Brain pericyte (primary cell): ENCODE data around the gene SERP2.

Source experiments
- DNase-seq: peaks from one replicate; pipeline ENCODE4 v3.0.0-alpha.2; 2012; ENCODE audit warnings: low read depth, low spot score

The SERP2 gene

DNA sequence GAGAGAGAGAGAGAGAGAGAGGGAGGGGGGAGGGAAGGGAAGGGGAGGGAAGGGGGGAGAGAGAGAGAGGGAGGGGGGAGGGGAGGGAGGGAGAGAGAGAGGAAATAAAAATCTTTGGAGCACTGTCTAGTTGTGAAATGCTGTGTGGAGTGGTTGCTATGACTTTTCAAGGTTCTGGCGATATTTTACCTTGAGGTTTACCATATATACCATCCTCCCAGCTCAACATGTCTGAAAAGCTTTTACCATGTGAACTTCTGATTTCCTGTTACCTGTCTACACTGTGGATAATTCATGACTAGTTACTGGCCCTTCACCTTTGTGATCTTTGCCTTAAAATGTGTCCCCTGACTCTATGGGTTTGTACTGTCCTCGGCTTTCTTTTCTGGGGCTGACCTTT lies 38.2 kb downstream of the SERP2 start:
- no peak for DNase-seq

DNA sequence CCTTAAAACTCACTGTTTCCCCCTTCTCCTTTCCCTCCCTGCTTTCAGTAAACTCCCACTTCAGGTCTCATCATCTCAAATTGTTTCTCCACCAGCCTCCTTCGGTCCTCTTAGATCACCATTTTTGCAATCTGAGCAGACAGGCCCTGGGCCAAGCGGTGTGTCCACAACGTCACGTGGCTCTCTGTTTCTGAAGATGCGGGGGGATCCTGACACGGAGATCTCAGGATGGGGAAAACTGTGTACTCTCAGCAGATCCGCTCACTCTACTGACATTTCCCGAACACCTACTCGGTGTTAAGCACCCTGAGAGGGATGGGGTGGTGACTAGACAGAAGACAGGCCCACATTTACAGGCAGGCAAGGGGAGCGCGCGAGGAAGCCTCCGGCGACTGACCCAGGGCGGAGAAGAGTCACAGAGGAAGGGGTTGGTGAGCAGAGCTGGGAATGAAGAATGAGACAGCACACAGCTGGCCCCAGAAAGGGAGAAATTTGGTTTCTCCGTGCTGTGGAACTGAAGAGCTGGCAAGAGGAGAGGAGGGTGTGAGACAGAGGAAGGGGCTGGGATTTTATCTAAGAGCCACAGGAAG lies 38.8 kb downstream of the SERP2 start:
- no peak for DNase-seq

DNA sequence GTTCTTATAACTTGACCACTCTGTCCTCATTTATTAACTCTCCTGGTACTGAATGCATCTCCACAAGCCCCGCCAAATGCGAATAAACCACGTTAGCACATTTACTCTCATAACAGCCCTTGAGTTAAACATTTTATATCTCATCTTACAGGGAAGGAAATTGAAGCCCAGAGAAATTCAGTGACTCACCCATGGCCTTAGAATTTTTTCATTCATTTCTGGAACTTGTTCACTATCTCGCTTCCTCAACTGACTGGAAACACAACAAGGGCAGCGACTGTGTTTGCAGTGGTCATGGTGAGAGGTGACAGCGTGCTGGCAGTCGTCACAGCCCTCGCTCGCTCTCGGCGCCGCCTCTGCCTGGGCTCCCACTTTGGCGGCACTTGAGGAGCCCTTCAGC lies 39.5 kb downstream of the SERP2 start:
- DNase-seq = no peak

DNA sequence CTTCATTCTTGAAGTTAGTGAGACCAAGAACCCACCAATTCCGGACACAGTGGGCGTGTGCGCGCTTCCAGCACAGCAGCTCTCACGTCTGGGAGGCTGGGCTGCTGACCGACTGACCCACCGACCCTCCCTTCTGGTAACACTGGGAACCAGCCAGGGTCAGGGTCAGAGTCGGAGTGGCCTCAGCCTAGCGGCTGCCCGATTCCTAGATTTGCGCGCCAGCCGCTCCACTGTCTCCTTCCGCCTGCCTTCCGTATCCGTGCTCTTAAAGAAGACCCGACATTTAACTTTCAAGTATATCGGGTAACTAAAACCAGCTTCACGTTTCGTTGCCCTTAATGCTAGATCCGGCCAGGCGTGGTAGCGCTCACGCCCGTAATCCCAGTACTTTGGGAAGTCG lies 41.1 kb downstream of the SERP2 start:
- DNase-seq = no peak

DNA sequence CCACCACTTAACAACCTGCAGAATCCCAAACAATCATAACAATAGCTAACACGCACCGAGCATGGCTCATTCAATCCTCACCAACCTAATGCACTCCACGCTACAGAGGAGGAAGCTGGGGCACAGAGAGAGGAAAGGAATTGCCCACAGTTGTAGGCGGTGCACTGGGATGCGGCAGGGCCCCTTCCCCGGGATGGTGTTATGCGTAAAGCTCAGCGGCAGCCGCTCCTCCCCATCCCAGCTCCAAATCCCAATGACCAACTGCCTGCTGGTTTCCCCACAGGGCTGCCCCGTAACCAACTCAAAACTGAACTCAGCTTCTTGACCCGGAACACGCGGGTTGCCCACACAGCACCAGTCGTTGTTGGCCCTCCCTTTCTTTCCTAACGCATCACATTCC lies 42.2 kb downstream of the SERP2 start:
- no peak for DNase-seq

DNA sequence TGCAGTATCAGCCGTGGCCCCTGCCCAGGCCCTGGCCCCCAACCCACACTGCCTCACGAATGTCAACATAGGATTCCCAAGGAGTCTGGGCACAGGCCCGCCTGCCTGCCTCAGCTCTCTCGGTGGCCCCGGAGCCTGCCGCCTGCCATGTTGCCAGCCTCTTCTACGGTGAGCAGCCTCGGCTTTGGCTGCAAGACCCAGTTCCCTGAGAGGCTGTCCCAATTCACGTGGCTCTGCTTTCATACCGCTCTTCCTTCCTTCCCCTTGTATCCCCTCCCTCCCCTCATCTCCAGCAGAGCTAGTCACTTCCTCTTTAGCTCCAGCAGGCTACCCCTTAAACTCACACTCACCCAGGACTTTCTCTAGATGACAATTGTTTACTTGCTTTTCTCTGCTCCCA lies 42.7 kb downstream of the SERP2 start:
- DNase-seq = no peak

DNA sequence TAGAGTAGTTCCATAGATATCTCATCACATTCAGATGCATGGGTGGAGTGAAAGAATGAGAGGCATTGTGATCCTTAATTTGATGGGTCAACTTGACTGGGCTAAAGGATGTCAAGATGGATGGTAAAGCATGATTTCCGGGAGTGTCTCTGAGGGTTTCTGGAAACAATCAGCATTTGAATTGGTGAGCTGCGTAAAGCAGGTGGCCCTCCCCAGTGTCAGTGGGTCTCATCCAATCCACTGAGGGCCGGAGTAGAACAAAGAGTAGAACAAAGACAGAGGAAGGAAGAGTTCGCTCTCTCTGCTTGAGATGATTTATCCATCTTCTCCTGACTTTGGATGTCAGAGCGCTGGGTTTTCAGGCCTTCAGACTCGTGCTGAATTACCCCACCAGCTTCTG lies 43.1 kb downstream of the SERP2 start:
- no peak for DNase-seq

DNA sequence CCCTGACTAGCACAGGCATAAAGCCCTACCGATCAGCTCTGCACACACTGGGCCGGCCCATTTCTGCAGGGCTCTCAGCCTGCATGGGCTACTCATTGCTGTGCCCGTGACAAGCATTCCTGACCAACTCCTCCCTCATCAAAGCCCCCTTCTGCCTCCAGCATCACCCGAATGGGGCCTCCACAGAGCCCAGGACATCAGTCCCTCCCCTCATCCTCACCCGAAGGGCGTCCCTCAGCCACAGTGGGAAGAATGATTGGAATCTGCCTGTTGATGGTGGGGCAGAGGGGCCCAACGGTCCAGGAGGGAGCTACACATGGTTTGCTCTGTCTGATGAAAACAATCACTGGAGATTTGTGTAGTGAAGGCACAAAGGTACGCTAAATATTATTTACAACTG lies 43.8 kb downstream of the SERP2 start:
- DNase-seq = no peak

DNA sequence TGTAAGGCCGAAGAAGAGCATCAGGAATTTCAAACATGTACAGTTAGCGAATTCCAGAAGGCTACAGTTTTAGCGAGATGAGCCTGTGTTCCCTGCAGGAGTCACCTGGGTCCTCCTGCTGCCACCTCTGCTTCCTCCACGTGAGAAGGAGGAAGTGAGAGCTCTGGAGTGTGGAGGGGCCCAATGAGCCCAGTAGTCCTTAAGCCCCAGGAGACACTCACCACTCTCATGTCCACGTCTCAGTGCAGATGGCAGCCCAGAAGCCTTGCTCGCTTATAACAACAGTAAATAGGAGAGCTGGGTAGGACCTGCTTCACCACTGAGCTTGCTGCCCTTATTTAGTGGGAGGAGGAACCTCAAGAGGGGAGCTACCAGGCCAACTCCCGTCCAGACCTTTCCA lies 44.3 kb downstream of the SERP2 start:
- DNase-seq = no peak

DNA sequence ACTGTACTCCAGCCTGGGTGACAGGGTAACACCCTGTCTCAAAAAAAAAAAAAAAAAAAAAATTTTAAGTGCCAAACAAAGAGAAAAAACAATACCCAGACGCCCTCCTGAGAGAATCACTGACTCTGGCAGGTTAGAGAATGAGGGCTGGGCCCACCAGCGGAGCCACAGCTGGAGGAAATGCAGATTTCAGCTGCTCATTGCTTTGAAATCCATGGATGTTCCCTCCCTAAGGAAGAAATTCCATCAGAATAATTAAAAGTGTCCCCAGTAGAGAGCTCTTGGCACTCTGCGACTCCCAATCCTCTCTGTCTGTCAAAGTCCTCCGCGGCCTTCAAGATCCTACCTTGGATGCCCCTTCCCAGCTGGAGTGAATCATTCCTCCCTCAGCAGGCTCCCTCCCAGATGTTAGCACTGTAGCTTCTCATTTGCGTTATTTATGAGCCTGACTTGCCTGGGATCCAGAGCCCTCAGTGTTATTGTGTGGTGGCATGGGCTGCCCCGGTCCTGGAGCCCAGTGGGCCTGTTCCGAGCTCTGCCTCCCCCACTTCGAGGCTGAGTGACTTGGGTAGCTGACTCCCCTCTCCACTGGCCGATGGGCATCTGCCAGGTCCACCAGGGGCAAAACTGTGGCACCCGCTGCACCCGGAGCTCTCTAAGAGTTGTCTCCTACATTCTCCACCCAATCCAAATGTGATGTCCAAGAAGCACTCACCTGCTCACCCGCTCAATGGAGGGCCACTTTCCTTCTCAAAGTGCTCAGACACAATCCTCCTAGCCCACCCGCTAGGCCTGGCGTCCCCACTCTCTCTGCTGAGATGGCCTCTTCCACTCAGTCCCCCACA lies 47.0 kb downstream of the SERP2 start:
- no peak for DNase-seq

DNA sequence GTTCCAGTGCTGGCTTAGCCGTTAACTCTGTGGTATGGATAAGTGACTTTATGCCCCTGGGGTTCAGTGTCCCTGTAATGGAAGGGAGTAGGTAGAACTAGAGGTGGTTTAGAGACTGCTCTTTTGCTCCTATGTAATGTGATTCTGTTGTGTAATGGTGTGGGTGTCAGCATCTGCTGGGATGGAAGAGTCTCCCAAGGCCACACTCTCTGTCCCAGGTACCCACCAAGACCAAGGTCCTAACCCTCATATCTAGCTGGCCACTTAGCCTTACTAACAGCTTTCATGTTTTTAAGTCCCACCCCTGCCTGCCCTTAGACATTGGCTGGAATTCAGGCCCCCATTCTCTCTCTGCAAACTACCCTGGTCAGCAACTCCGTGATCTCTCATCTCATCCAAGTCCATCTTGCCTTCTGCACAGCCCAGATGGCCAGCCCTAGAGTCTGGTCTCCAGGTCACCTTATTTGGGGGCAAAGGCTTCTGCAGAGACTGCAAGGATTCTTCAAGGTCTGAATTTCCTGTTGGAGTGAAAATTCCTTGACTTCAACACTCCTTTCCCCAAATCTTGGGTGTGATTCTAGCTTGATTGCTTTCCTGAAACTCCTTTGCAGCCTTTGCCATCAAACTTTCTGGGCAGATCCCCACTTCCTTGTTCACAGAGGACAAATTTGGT lies 48.4 kb downstream of the SERP2 start:
- no peak for DNase-seq

DNA sequence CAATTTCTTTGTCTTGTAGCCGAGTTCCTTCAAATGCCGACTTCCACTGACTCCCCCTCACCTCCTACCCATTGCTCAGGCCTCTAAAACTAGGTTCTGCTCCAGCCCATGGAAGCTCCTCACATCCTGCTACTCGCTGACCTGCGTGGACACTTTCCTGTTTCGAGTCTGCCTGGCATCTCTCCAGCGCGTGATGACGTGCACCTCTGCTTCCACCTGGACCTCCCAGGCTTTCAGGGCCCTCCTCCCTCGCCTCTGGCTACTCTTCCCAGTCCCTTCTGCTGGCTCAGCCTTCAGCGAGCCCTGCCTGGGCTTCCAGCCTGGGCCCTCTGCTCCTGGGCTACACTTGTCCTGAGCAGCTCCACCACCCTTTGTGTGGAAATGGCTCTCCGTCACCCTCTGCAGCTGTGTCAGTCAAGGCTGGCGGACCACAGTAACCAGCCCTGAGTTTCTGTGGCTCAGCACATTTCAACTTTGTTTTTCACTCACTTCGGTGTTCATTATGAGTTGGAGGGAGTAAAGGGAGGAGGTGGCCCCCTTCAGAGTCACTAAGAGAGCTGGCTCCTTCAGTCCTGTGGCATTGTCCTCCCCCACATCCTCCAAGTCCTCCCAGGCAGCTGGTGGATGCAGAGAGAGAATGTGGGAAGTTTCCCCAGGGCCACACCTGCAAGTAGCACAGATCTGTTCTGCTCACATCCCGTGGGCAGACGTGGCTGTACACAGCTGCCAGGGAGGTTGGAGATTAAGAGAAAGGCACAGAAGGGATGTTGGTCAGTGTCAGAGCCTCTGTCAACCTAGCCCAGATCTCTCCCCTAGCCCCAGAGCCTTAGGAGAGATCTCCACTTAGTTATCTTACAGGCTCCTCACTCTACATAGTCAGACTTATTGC lies 49.4 kb downstream of the SERP2 start:
- DNase-seq = no peak

DNA sequence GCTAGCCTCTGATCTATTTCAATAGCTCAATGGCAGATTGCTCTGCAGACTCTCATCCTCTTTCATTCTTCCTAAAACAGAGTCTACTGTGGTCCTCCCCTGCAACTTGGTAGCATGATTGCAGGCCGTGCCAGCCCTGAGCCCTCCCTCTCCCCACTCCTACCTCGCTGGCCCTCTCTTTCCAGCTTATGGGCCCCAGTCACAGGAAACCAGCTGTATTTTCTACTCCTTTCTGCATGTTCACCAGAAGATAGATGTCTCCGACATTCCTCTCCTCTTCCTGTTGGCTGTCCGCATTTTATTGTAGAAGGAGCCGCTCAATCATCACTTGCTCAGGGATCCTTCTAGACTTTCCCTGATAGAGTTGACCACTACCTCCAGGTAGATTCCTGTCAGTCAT lies 50.2 kb downstream of the SERP2 start:
- no peak for DNase-seq

DNA sequence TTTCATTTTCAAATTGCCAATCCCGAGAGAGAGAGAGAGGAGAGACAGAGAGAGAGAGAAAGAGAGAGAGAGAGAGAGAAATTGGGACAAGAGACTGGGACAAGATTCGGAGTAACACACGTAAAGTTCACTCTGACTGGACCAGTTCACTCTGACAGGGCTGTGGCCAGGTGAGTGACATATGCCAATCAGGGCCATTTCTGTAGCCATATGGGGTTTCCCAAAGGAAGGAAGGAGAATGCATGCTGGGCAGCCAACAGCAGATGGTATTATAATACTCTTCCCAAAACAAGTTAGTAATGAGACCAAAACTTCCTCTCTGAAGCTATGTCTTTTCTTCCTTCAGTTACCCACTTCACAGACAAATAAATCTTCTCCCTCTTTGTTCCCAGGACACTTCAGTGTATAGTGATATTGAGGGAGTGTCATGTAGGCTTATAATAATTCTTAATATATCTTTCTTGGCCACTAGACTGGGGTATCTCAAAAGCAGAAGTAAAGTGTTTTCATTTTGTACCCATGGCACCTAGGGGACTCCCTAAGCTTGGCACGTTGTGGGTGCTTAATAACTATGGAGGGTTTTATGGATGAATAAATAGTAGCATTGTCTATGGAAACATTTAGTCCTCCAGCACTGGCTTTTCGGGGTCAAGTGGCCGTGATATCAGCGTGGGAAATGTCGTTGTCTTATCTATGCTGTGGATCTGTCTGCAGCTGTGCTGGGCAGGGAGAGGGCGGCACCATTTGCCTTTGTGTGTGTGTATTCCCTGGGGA lies 51.6 kb downstream of the SERP2 start:
- DNase-seq = no peak

DNA sequence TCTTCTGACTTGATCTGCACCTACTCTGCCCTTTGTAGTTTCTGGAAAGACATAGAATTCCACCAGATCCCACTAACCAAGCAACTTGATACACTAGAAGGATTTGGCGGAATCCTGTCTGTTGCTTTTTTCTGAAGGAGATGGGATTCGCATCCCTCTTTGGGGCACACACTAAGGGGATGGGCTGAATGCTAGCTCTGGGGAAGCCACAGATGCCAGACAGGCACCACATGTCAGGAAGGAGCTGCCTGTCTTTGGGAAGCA lies 52.1 kb downstream of the SERP2 start:
- DNase-seq = no peak

DNA sequence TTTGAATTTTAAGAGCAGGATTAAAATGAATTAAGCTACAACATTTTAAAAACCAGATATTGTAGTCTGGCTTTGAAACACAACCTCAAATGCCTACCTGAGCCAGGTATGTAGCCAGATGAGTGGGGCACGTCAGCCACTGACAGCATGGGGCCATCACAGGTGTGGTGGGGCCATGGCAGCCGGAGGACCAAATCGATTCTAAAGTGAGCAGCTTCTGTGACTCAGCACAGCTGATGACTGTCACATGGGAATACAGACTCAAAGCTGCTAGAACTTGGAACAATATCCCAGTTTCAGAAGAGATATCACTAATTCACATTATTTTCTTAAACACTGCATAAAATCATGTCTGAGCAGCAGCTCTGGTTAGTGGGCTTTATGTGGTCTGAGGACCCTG lies 52.8 kb downstream of the SERP2 start:
- DNase-seq = no peak

DNA sequence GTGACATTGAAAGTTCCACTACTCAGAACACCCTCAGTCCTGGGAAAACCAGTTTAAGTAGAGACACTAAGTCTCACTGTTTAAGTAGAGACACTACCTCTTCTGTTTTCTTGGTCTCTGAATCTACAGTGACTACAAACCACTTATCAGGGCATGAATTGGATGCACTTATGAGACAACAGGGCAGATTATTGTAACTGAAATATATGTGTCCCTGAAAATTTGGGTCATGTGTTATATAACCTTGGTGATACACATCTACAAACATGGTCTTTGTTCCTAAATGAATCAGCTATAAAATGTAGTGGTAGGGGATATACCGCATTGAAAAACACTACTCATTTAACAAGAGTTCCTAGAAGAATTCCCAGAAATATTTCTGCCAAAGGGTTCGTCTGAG lies 55.7 kb downstream of the SERP2 start:
- no peak for DNase-seq

DNA sequence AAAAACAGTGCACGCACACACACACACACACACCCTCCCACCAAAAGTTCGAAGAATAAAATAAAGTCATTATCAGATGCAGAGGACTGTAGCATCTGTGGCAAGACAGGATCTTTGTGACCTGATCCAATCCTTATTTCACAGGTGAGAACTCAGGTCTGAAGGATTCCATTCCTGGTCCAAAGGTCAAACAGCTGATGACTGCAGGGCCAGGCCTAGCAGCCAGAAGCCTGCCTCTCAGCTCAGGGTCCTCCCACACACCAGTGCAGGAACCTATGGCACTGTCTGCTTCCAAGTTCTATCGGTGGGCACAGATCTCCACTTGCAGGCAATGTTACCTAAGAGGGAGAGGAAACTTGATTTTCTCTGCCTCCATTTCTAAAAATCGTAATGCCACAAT lies 57.5 kb downstream of the SERP2 start:
- DNase-seq = no peak

DNA sequence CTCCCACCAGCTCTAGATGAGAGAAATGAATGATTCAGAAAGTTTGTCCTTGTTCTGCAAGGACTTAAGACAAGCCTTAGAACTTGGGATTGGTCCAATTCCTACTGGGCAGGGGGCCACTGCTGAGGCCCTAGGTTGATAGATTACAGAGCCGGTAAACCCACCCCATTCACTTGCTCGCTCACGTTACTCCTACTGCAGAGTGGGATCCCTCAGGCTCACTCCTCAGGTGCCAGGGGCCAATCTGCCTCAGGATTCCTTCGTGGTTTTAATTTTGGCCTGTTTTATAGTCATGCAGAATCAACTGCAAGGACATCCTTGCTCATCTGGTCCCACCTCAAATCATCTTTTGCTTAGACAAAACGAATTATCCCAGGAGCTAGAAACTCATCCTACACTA lies 59.0 kb downstream of the SERP2 start:
- DNase-seq = no peak

DNA sequence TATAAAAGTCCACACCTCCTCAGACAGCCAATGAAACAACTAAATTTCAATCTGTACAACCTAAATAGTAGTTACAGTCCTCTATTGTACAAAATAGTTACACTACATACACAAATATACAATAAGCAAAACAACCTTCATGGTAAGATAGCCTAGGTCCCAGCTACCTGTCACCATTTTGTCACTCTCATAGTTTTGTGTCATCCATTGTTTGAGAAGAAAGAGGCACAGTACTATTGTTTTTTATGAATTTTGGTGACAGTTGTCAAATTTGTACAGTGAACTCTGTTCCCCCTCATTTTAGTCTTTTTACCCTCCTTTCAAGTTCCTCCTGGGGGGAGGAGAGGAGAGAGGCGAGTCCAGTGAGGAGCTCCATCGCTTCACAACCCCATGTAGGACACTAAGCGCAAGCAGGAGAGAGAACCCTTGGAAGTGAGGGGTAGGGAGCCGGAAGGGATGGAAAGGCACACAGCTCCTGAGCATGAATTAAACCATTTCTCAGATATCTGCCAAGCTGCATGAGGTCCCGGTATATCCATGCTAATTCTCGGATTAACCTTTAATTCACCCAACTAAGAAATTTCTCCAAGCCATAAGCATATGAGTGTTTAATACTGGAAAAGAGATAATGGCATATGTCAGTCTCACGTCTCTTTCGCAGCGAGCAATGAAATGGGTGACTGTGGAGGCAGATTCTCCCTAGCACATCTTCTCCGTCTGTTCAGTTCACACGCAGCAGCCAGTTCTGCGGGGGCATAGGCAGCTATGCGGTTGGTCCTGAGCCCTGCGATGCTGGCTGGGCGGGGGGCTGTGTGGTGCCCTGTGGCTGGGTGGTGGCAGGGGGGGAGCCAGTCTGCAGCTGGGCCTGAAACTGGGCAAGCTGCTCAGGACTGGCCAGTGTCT lies 60.5 kb downstream of the SERP2 start:
- DNase-seq = no peak

DNA sequence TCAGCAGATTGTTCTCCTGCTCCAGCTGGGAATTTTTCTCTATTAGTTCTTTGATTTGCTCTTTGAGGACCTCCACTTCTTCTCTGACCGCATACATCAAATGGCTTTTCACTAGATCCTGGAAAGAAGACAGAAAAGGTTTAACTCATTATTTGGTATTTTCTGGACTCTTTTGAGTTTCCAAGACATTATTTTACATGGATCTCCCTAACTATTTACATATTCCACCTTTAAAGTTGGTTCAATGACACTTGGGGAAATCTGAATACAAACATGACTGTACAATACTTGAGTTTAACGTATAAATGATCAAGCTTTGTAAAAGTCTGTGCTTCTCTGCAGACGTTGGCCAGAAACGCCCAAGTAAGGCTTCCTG lies 61.1 kb downstream of the SERP2 start:
- DNase-seq = no peak
